GM19351 (cell line): Measurements from ENCODE around the gene STX16.
"Not testable (repeated sequence)": the region's sequence is repeated elsewhere in the genome, so short reads cannot be mapped to it uniquely, and the experiment has no call there.

ENCODE experiments used
- ATAC-seq: cut with Tn5 transposase; IDR thresholded peaks from one replicate; pipeline ENCODE4 v1.9.1; 2021; ENCODE audit warnings: mild to moderate bottlenecking, moderate library complexity; ENCODE audit not compliant: unreplicated experiment

The STX16 gene

GRCh38 chr20:58719971-58720371 lies 68.9 kb downstream of the STX16 start:
- no peak for ATAC-seq

GRCh38 chr20:58720890-58721289 lies 69.8 kb downstream of the STX16 start:
- no peak for ATAC-seq

- no peak for ATAC-seq
Measured at GRCh38 chr20:58721951-58722778, 71.1 kb downstream of the STX16 start.

- no peak for ATAC-seq
Measured at GRCh38 chr20:58722877-58723627, 72.0 kb downstream of the STX16 start.

- no peak for ATAC-seq
Measured at GRCh38 chr20:58723628-58723984, 72.5 kb downstream of the STX16 start.

GRCh38 chr20:58726156-58726555 lies 75.1 kb downstream of the STX16 start:
- ATAC-seq = not testable (repeated sequence)
